Caco-2 (cell line): Measurements from ENCODE around the gene SLC2A13. TPM values are rescaled to one million over a fixed set of nuclear protein-coding genes. Genes with fewer than 3 reads are reported as not detected.

ENCODE experiments used
- BruUV-seq: library from RNA; stranded (reverse); fragments of 400-500 nt; replicated peaks from 2 replicates; lab custom pipeline; 2021; lab: Mats Ljungman, UMichigan
- CTCF ChIA-PET: fragments of 300-600 bp; sonication (Branson Sonifier 250); formaldehyde crosslinking; loops from one replicate; lab custom pipeline; 2022; ENCODE audit warnings: antibody characterized with exemption; lab: Charles Lee
- POLR2A ChIA-PET: fragments of 300-600 bp; sonication (Branson Sonifier 250); formaldehyde crosslinking; loops from one replicate; lab custom pipeline; 2022; ENCODE audit warnings: antibody characterized with exemption; lab: Charles Lee
- DNase-seq, 2 experiments: peaks; one replicate each; pipeline versions ENCODE4 v3.0.0 to v3.0.0-alpha.2; 2020 to 2022
- H3K27me3 ChIP-seq: replicated peaks from 2 replicates; pipeline ENCODE4 v1.6.0; 2011; ENCODE audit warnings: low read length; ENCODE audit not compliant: control insufficient read depth, insufficient read depth
- H3K36me3 ChIP-seq: 2 replicates; pipeline ENCODE4 v1.5.1; 2011; ENCODE audit warnings: low read length; ENCODE audit not compliant: control insufficient read depth, insufficient read depth
- H3K4me1 ChIP-seq: fragments of 250-450 bp; sonication (Bioruptor Pico); 2 replicates; pipeline ENCODE4 v1.5.1; 2020; ENCODE audit warnings: mild to moderate bottlenecking
- H3K4me3 ChIP-seq: 2 replicates; pipeline ENCODE4 v1.5.1; 2011; ENCODE audit warnings: low read depth, mild to moderate bottlenecking, control low read depth, low read length
- H3K9me3 ChIP-seq: fragments of 250-450 bp; sonication (Bioruptor Pico); 2 replicates; pipeline ENCODE4 v1.5.1; 2020; ENCODE audit warnings: mild to moderate bottlenecking, moderate library complexity
- H3K27ac Mint-ChIP-seq: one replicate; pipeline ENCODE4 v1.8.0; 2022; ENCODE audit warnings: mixed read lengths; ENCODE audit not compliant: unreplicated experiment
- H3K27me3 Mint-ChIP-seq: one replicate; pipeline ENCODE4 v1.8.0; 2022; ENCODE audit warnings: mixed read lengths; ENCODE audit not compliant: insufficient read depth, unreplicated experiment
- H3K36me3 Mint-ChIP-seq: one replicate; pipeline ENCODE4 v1.8.0; 2022; ENCODE audit warnings: mild to moderate bottlenecking, mixed read lengths; ENCODE audit not compliant: insufficient read depth, unreplicated experiment
- H3K4me1 Mint-ChIP-seq: one replicate; pipeline ENCODE4 v1.8.0; 2022; ENCODE audit warnings: low read depth, mixed read lengths; ENCODE audit not compliant: unreplicated experiment
- H3K4me3 Mint-ChIP-seq: one replicate; pipeline ENCODE4 v1.8.0; 2022; ENCODE audit warnings: mild to moderate bottlenecking, moderate library complexity, mixed read lengths; ENCODE audit not compliant: unreplicated experiment
- H3K9me3 Mint-ChIP-seq: one replicate; pipeline ENCODE4 v1.8.0; 2022; ENCODE audit warnings: mixed read lengths; ENCODE audit not compliant: unreplicated experiment
- intact Hi-C: fragments of 100-400 bp; cut with micrococcal nuclease; formaldehyde crosslinking; loops from one replicate; pipeline ENCODE4 v1.10.0; 2022; ENCODE audit not compliant: unreplicated experiment
- total RNA-seq: library from RNA; stranded (reverse); gene quantifications from 2 replicates; pipeline ENCODE4 v1.2.3, GENCODE V29; 2022
- TF ChIP-seq, protein P1 (sequence below), 2 experiments: fragments of 200-600 bp in 1 of 2; IDR thresholded peaks; 1 replicate in 1 of 2; 2 replicates in 1 of 2; pipeline versions ENCODE4 v1.5.1 to v1.8.0; 2011 to 2022; ENCODE audit warnings: antibody characterized with exemption in 1 of 2, control low read depth in 1 of 2, inconsistent platforms in 1 of 2, low read depth in 1 of 2, low read length in 1 of 2, mild to moderate bottlenecking in 1 of 2, moderate library complexity in 1 of 2; ENCODE audit not compliant: insufficient read depth in 1 of 2, severe bottlenecking in 1 of 2, unreplicated experiment in 1 of 2

SLC2A13 gene
- total RNA-seq, 1 experiment from 2014 or later: 3.0 TPM

DNA sequence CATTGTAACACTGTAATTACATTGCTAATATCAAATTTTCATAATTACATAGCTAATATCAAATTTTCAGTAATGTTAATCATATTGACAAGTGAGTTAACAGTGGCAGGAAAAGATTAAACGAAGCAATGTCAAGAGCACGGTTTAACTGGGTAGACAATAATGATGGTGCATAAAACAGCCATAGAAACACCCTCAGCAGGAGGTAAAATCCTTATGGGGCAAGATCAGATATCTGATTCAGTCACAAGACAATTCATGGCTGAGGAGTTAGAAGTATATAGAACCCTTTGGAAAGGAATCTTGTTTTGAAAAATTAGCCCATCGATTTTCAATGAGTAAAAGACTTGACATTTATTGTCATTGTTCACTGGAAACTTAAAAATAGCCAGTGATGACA lies 190.6 kb downstream of the SLC2A13 start:
- intact Hi-C loops: no loop called here
- DNase-seq: no peak
- Histone ChIP-seq H3K4me1 (peaks cover 3% of the 10 kb centered on the region; the same call in 1 of the 2 replicates), H3K9me3 (no peaks in the 10 kb centered on the region), H3K4me3 (no peak overlapping the region), H3K36me3 (no peaks in the 10 kb centered on the region), H3K27me3 (no peaks in the 10 kb centered on the region)
- Mint-ChIP-seq H3K4me3 (no peak overlapping the region), H3K27ac (no peak overlapping the region), H3K4me1 (peaks cover 13% of the 10 kb centered on the region), H3K27me3 (no peaks in the 10 kb centered on the region), H3K36me3 (no peaks in the 10 kb centered on the region), H3K9me3 (peaks cover 13% of the 10 kb centered on the region)
- ChIA-PET POLR2A (no interaction called here), CTCF (no interaction called here)
- TF ChIP-seq, protein P1, sequence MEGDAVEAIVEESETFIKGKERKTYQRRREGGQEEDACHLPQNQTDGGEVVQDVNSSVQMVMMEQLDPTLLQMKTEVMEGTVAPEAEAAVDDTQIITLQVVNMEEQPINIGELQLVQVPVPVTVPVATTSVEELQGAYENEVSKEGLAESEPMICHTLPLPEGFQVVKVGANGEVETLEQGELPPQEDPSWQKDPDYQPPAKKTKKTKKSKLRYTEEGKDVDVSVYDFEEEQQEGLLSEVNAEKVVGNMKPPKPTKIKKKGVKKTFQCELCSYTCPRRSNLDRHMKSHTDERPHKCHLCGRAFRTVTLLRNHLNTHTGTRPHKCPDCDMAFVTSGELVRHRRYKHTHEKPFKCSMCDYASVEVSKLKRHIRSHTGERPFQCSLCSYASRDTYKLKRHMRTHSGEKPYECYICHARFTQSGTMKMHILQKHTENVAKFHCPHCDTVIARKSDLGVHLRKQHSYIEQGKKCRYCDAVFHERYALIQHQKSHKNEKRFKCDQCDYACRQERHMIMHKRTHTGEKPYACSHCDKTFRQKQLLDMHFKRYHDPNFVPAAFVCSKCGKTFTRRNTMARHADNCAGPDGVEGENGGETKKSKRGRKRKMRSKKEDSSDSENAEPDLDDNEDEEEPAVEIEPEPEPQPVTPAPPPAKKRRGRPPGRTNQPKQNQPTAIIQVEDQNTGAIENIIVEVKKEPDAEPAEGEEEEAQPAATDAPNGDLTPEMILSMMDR (IDR thresholded peaks at IDR 0.05; ENCODE audit: insufficient read depth in 1 of 2, low read depth in 1 of 2, low read length in 1 of 2, severe bottlenecking in 1 of 2, unreplicated experiment in 1 of 2): no peak
- no TSS peak for BruUV-seq

DNA sequence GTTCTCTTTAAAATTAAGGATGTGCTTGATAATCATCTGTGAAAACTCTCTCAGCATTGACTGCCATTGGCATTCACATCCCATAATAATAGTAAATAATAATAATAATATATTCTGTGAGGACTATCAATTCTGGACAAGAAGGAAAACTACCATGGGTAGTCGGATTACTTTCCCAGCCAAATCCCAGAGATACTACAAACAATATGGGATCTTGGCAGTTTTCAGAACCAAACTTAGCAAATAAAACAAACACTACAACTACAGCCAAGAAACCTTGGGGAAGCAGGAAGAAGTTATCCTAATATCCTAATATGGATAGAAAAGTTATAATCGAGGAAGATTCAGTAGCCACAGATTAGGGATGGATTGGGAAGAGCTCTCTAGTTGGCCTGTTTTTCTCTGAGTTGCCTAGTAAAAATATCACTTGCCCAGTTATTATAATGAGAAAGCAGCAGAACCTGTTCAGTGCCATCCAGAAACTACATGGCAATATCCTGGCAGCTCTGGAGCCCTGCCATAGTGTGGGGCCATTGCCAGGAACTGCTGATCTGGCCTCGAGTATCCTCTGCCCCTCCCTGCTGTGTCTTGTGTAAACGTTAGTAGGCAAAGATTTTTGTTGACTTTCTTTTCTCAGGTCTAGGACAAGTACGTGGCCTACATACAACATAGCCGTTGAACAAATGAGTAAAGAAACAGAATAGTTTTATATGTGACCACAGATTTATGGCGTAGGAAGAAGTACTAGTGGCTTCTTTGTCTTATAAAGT lies 193.5 kb downstream of the SLC2A13 start:
- no peak for DNase-seq
- intact Hi-C loops: no loop called here
- BruUV-seq: no TSS peak
- TF ChIP-seq, protein P1 (IDR thresholded peaks at IDR 0.05; ENCODE audit: insufficient read depth in 1 of 2, low read depth in 1 of 2, low read length in 1 of 2, severe bottlenecking in 1 of 2, unreplicated experiment in 1 of 2): no peak
- ChIA-PET POLR2A (no interaction called here), CTCF (no interaction called here)
- H3K4me3 ChIP-seq: no peak overlapping the region
- Mint-ChIP-seq H3K27ac (no peak overlapping the region), H3K27me3 (no peaks in the 10 kb centered on the region), H3K36me3 (no peaks in the 10 kb centered on the region), H3K4me1 (peaks cover 13% of the 10 kb centered on the region), H3K4me3 (no peak overlapping the region), H3K9me3 (peaks cover 13% of the 10 kb centered on the region)
- H3K9me3 ChIP-seq: no peaks in the 10 kb centered on the region
- peaks cover 3% of the 10 kb centered on the region; the same call in 1 of the 2 replicates for H3K4me1 ChIP-seq
- no peaks in the 10 kb centered on the region for H3K36me3 ChIP-seq
- no peaks in the 10 kb centered on the region for H3K27me3 ChIP-seq

DNA sequence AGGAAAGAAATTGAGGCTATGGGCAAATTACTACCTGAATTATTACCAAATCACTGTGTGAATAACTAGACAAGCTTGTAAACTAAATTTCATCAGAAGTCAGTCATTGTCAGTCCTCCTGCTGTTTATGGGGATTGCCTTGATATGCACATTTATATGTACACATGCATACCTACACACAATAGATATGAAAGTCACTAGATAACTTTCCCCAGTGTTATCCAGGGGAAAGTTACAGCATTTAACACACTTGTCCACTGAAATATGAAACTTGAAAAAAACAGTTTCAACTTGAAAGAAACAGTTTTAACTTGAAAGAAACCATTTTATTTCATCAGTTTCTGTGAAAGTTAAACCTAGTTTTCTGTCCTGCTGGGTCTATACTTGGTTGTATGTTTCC lies 199.6 kb downstream of the SLC2A13 start:
- no peaks in the 10 kb centered on the region for H3K36me3 Mint-ChIP-seq
- no peaks in the 10 kb centered on the region for H3K4me1 Mint-ChIP-seq
- no peaks in the 10 kb centered on the region for H3K27me3 Mint-ChIP-seq
- no peak for DNase-seq
- no peak overlapping the region for H3K27ac Mint-ChIP-seq
- no peak overlapping the region for H3K4me3 Mint-ChIP-seq
- ChIA-PET POLR2A (no interaction called here), CTCF (no interaction called here)
- intact Hi-C loops: no loop called here
- TF ChIP-seq, protein P1 (IDR thresholded peaks at IDR 0.05; ENCODE audit: insufficient read depth in 1 of 2, low read depth in 1 of 2, low read length in 1 of 2, severe bottlenecking in 1 of 2, unreplicated experiment in 1 of 2): no peak
- Histone ChIP-seq H3K4me3 (no peak overlapping the region), H3K4me1 (no peaks in the 10 kb centered on the region), H3K9me3 (no peaks in the 10 kb centered on the region), H3K36me3 (no peaks in the 10 kb centered on the region), H3K27me3 (no peaks in the 10 kb centered on the region)
- H3K9me3 Mint-ChIP-seq: no peaks in the 10 kb centered on the region
- BruUV-seq: no TSS peak
